ENCODE data around the gene CLEC11A. TPM values are rescaled to one million over a fixed set of nuclear protein-coding genes. Genes with fewer than 3 reads are reported as not detected.

The CLEC11A gene
- total and polyA plus RNA-seq, 9 of the 15 experiments (the other 6 are each of a cell fraction or from before 2014, with no cell fraction given): 0.39 to 43.9 (median 3.4) TPM

GRCh38 chr19:50724522-50725217 lies 1.5 kb downstream of the CLEC11A start (continued):
- TF ChIP-seq STAT5A (IDR thresholded peaks at IDR 0.05; ENCODE audit: borderline replicate concordance, low read length) (no peak), ZNF764 (CRISPR knock-in tag; IDR thresholded peaks at IDR 0.05; ENCODE audit: low read depth) (no peak), ETV1 (tag; conservative IDR thresholded peaks at IDR 0.05; ENCODE audit: low read depth) (0 out of 2 replicates have a peak, but pooled peaks have one; percentile 19), POLR2B (IDR thresholded peaks at IDR 0.05; ENCODE audit: low read depth, partially characterized antibody) (peak; percentile 57), NFE2 (IDR thresholded peaks at IDR 0.05; ENCODE audit: low read depth) (peak; percentile 9; the same call in 1 of the 2 replicates), ZKSCAN1 (IDR thresholded peaks at IDR 0.05; ENCODE audit: low read depth, low read length) (peak; percentile 54; the same call in 1 of the 2 replicates), XRCC5 (IDR thresholded peaks at IDR 0.05; ENCODE audit: low read depth, low read length) (0 out of 2 replicates have a peak, but pooled peaks have one; percentile 75), KDM4B (IDR thresholded peaks at IDR 0.05; ENCODE audit: borderline replicate concordance in 2 of 2, low read depth in 1 of 2) (0 out of 4 replicates have a peak, but pooled peaks of 1 of the 2 experiments have one; percentile 55), HDAC1 (IDR thresholded peaks at IDR 0.05) (peak in 1 of 2 experiments; percentile 89; a peak in 2 of 4 replicates), EWSR1 (IDR thresholded peaks at IDR 0.05; ENCODE audit: borderline replicate concordance, low read depth, partially characterized antibody) (no peak), MAZ (CRISPR knock-in tag; conservative IDR thresholded peaks at IDR 0.05 in 1 of 2, IDR thresholded peaks at IDR 0.05 in 1 of 2) (peak; percentile 73 to 95), HMBOX1 (IDR thresholded peaks at IDR 0.05) (0 out of 2 replicates have a peak, but pooled peaks have one; percentile 32), CXXC5 (CRISPR knock-in tag; IDR thresholded peaks at IDR 0.05) (no peak; the same call in none of the 2 replicates), NRF1 (conservative IDR thresholded peaks at IDR 0.05 in 1 of 2, IDR thresholded peaks at IDR 0.05 in 1 of 2) (peak; percentile 98), ZNF143 (CRISPR knock-in tag; IDR thresholded peaks at IDR 0.05) (no peak), PML (IDR thresholded peaks at IDR 0.05; ENCODE audit: low read length) (0 out of 2 replicates have a peak, but pooled peaks have one; percentile 51), NCOR1 (IDR thresholded peaks at IDR 0.05) (no peak)
- TF ChIP-seq, protein P1, sequence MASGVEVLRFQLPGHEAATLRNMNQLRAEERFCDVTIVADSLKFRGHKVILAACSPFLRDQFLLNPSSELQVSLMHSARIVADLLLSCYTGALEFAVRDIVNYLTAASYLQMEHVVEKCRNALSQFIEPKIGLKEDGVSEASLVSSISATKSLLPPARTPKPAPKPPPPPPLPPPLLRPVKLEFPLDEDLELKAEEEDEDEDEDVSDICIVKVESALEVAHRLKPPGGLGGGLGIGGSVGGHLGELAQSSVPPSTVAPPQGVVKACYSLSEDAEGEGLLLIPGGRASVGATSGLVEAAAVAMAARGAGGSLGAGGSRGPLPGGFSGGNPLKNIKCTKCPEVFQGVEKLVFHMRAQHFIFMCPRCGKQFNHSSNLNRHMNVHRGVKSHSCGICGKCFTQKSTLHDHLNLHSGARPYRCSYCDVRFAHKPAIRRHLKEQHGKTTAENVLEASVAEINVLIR (CRISPR knock-in tag; IDR thresholded peaks at IDR 0.05): peak; percentile 36; the same call in 1 of the 2 replicates
- TF ChIP-seq, protein P2, sequence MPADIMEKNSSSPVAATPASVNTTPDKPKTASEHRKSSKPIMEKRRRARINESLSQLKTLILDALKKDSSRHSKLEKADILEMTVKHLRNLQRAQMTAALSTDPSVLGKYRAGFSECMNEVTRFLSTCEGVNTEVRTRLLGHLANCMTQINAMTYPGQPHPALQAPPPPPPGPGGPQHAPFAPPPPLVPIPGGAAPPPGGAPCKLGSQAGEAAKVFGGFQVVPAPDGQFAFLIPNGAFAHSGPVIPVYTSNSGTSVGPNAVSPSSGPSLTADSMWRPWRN (IDR thresholded peaks at IDR 0.05; ENCODE audit: low read depth): no peak
- TF ChIP-seq, protein P3, sequence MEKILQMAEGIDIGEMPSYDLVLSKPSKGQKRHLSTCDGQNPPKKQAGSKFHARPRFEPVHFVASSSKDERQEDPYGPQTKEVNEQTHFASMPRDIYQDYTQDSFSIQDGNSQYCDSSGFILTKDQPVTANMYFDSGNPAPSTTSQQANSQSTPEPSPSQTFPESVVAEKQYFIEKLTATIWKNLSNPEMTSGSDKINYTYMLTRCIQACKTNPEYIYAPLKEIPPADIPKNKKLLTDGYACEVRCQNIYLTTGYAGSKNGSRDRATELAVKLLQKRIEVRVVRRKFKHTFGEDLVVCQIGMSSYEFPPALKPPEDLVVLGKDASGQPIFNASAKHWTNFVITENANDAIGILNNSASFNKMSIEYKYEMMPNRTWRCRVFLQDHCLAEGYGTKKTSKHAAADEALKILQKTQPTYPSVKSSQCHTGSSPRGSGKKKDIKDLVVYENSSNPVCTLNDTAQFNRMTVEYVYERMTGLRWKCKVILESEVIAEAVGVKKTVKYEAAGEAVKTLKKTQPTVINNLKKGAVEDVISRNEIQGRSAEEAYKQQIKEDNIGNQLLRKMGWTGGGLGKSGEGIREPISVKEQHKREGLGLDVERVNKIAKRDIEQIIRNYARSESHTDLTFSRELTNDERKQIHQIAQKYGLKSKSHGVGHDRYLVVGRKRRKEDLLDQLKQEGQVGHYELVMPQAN (IDR thresholded peaks at IDR 0.05; ENCODE audit: borderline replicate concordance): peak; percentile 75; the same call in 1 of the 2 replicates
